SK-N-SH treated with all-trans-retinoic acid at 6 μM for 48 hours (cell line): ENCODE data around the gene TEAD1.

Experiments
- ARNTL ChIP-seq: fragments of 450-650 bp; formaldehyde crosslinking; IDR thresholded peaks from 2 replicates; pipeline ENCODE4 v1.5.0; 2020; ENCODE audit warnings: low read depth, mild to moderate bottlenecking, moderate library complexity, borderline replicate concordance
- ESRRG ChIP-seq: fragments of 250-450 bp; sonication (Bioruptor Pico); IDR thresholded peaks from 2 replicates; pipeline ENCODE4 v1.6.1; 2021; ENCODE audit warnings: mild to moderate bottlenecking
- ISL1 ChIP-seq: fragments of 250-450 bp; sonication (Bioruptor Pico); IDR thresholded peaks from 2 replicates; pipeline ENCODE4 v2.1.2; 2022; ENCODE audit warnings: mild to moderate bottlenecking, moderate library complexity
- RARB ChIP-seq: fragments of 250-450 bp; sonication (Bioruptor Pico); IDR thresholded peaks from 2 replicates; pipeline ENCODE4 v1.8.0; 2021; ENCODE audit warnings: mild to moderate bottlenecking, moderate library complexity
- ZFP30 ChIP-seq: fragments of 450-650 bp; formaldehyde crosslinking; IDR thresholded peaks from 2 replicates; pipeline ENCODE4 v1.5.0; 2022; ENCODE audit warnings: mild to moderate bottlenecking, moderate library complexity
- ZNF70 ChIP-seq: fragments of 450-650 bp; formaldehyde crosslinking; IDR thresholded peaks from 2 replicates; pipeline ENCODE4 v1.5.0; 2020; ENCODE audit warnings: mild to moderate bottlenecking, moderate library complexity
- TF ChIP-seq, protein P1 (sequence below): fragments of 250-450 bp; sonication (Bioruptor Pico); IDR thresholded peaks from 2 replicates; pipeline ENCODE4 v1.8.0; 2020; ENCODE audit warnings: mild to moderate bottlenecking, moderate library complexity, borderline replicate concordance
- TF ChIP-seq, protein P2 (sequence below): fragments of 250-450 bp; sonication (Bioruptor Pico); IDR thresholded peaks from 2 replicates; pipeline ENCODE4 v1.5.0; 2020; ENCODE audit warnings: mild to moderate bottlenecking, moderate library complexity

DNA sequence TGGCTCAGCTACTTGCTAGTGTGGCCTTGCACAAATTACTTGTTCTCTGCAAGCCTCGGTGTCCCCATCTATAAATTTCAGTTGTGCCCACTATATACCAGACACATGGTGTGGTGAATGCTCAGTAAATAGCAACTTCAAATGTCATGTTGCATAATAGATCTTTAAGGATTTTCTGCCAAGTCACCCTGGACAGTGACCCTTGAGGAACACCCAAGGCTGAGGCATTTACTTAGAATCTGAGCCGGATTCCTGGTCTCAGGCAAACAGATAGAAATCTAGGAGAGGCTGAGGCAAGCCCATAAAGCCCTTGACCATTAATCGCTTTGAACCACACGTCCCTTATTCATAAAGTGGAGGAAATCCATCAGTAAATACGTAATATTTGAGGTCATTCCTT, 9.7 kb downstream of the TEAD1 start:
- no peak for TF ChIP-seq ZFP30
- TF ChIP-seq RARB (CRISPR knock-in tag), result no peak
- no peak for TF ChIP-seq ESRRG (CRISPR knock-in tag)
- TF ChIP-seq, protein P1, sequence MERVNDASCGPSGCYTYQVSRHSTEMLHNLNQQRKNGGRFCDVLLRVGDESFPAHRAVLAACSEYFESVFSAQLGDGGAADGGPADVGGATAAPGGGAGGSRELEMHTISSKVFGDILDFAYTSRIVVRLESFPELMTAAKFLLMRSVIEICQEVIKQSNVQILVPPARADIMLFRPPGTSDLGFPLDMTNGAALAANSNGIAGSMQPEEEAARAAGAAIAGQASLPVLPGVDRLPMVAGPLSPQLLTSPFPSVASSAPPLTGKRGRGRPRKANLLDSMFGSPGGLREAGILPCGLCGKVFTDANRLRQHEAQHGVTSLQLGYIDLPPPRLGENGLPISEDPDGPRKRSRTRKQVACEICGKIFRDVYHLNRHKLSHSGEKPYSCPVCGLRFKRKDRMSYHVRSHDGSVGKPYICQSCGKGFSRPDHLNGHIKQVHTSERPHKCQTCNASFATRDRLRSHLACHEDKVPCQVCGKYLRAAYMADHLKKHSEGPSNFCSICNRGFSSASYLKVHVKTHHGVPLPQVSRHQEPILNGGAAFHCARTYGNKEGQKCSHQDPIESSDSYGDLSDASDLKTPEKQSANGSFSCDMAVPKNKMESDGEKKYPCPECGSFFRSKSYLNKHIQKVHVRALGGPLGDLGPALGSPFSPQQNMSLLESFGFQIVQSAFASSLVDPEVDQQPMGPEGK (CRISPR knock-in tag), result no peak
- TF ChIP-seq, protein P2, sequence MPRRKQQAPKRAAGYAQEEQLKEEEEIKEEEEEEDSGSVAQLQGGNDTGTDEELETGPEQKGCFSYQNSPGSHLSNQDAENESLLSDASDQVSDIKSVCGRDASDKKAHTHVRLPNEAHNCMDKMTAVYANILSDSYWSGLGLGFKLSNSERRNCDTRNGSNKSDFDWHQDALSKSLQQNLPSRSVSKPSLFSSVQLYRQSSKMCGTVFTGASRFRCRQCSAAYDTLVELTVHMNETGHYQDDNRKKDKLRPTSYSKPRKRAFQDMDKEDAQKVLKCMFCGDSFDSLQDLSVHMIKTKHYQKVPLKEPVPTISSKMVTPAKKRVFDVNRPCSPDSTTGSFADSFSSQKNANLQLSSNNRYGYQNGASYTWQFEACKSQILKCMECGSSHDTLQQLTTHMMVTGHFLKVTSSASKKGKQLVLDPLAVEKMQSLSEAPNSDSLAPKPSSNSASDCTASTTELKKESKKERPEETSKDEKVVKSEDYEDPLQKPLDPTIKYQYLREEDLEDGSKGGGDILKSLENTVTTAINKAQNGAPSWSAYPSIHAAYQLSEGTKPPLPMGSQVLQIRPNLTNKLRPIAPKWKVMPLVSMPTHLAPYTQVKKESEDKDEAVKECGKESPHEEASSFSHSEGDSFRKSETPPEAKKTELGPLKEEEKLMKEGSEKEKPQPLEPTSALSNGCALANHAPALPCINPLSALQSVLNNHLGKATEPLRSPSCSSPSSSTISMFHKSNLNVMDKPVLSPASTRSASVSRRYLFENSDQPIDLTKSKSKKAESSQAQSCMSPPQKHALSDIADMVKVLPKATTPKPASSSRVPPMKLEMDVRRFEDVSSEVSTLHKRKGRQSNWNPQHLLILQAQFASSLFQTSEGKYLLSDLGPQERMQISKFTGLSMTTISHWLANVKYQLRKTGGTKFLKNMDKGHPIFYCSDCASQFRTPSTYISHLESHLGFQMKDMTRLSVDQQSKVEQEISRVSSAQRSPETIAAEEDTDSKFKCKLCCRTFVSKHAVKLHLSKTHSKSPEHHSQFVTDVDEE, result no peak
- no peak for TF ChIP-seq ZNF70
- TF ChIP-seq ISL1 (CRISPR knock-in tag), result no peak
- TF ChIP-seq ARNTL (CRISPR knock-in tag), result no peak
